ENCODE data around the gene NFKBIB. TPM values are rescaled to one million over a fixed set of nuclear protein-coding genes. Genes with fewer than 3 reads are reported as not detected.

NFKBIB gene
- total and polyA plus RNA-seq, 2 donors (not counting 3 experiments of a cell fraction or from before 2014, with no cell fraction given) = 25.0 to 30.8 TPM

DNA sequence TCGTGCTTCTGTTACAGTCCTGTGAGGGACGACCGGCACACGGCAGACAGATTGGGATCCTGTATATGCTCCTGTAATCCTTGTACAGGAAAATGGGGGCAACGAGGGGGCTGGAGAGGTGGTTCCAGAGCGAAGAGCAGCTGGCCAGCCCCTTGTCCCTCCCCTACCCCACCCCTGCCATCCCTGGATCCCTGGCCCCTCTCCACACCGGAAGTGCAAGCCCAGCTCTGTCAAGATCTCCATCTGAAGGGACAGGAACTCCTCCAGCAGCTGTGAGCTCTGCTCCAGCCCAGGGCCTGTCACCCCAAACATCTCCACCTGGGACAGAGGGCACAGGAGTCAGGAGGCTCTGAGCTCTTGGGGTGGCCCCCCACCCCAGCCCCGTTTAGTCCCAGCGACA, 17.7 kb downstream of the NFKBIB start:
- no peak overlapping the region for H3K4me2 ChIP-seq (ENCODE audit: insufficient read depth, low read length)
- no peak overlapping the region for H3K4me3 ChIP-seq (replicated peaks in 1 of 3; ENCODE audit: insufficient read depth in 1 of 3, low read depth in 1 of 3, low read length in 3 of 3)
- ChIA-PET POLR2A (interaction anchor here (0.7 kb wide), 1 partner anchor 263 kb away, joined by 5 read pairs; no protein-coding TSS in a partner anchor), CTCF (interaction anchor here (0.6 to 0.8 kb wide), 2 partner anchors 13 to 682 kb away, joined by 3 to 4 read pairs; partner anchors contain the start of genes MRPS12 and SARS2)
- no peaks in the 10 kb centered on the region for H4K20me1 ChIP-seq (replicated peaks; ENCODE audit: control insufficient read depth, extremely low read depth, insufficient read depth, low read length)
- no peak for DNase-seq (ENCODE audit: low read depth, low spot score)
- FAIRE-seq = no peak
- intact Hi-C loops (cut with micrococcal nuclease) = no loop called here
- H3K36me3 ChIP-seq (ENCODE audit: control insufficient read depth in 2 of 2, extremely low read depth in 1 of 2, insufficient read depth in 2 of 2, low read length in 2 of 2) = no peaks in the 10 kb centered on the region
- H3K27me3 ChIP-seq (ENCODE audit: control insufficient read depth in 2 of 2, insufficient read depth in 2 of 2, low read length in 2 of 2) = no peaks in the 10 kb centered on the region
- H3K9me1 ChIP-seq (replicated peaks; ENCODE audit: control insufficient read depth, extremely low read depth, insufficient read depth, low read length) = no peaks in the 10 kb centered on the region
- BruUV-seq (replicated peaks) = no TSS peak
- H3K27ac ChIP-seq (ENCODE audit: insufficient read depth, low read depth, low read length) = no peak overlapping the region
- no peaks in the 10 kb centered on the region for H3K9me3 ChIP-seq (replicated peaks; ENCODE audit: control insufficient read depth, insufficient read depth, low read length)
- no peaks in the 10 kb centered on the region for H3K79me2 ChIP-seq (ENCODE audit: control insufficient read depth, insufficient read depth, low read length)
- dilution Hi-C loops (cut with MboI; ENCODE audit: extremely low pct_ligation_motif_present, low sequenced_read_pairs) = no loop called here
- no peaks in the 10 kb centered on the region for H3K4me1 ChIP-seq (ENCODE audit: control insufficient read depth, extremely low read depth, insufficient read depth, low read length)
- TF ChIP-seq, protein P1, sequence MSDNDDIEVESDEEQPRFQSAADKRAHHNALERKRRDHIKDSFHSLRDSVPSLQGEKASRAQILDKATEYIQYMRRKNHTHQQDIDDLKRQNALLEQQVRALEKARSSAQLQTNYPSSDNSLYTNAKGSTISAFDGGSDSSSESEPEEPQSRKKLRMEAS (IDR thresholded peaks at IDR 0.05; ENCODE audit: insufficient read depth, insufficient read length) = no peak
- no peak for TF ChIP-seq EZH2 (IDR thresholded peaks at IDR 0.05; ENCODE audit: borderline replicate concordance, low read depth, low read length, severe bottlenecking)
- TF ChIP-seq GATA2 (IDR thresholded peaks at IDR 0.05; ENCODE audit: insufficient read depth, insufficient read length, low read depth, low read length) = no peak
- TF ChIP-seq POLR2AphosphoS5 (IDR thresholded peaks at IDR 0.05; ENCODE audit: insufficient read depth, low read depth, low read length) = no peak
- TF ChIP-seq POLR2A (IDR thresholded peaks at IDR 0.05; ENCODE audit: low read depth, low read length) = no peak
- TF ChIP-seq, protein P2, sequence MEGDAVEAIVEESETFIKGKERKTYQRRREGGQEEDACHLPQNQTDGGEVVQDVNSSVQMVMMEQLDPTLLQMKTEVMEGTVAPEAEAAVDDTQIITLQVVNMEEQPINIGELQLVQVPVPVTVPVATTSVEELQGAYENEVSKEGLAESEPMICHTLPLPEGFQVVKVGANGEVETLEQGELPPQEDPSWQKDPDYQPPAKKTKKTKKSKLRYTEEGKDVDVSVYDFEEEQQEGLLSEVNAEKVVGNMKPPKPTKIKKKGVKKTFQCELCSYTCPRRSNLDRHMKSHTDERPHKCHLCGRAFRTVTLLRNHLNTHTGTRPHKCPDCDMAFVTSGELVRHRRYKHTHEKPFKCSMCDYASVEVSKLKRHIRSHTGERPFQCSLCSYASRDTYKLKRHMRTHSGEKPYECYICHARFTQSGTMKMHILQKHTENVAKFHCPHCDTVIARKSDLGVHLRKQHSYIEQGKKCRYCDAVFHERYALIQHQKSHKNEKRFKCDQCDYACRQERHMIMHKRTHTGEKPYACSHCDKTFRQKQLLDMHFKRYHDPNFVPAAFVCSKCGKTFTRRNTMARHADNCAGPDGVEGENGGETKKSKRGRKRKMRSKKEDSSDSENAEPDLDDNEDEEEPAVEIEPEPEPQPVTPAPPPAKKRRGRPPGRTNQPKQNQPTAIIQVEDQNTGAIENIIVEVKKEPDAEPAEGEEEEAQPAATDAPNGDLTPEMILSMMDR (IDR thresholded peaks at IDR 0.05; ENCODE audit: extremely low read depth in 1 of 2, insufficient read depth in 1 of 2, low read depth in 1 of 2, low read length in 2 of 2) = no peak
- no peak for TF ChIP-seq FOS (IDR thresholded peaks at IDR 0.05; ENCODE audit: borderline replicate concordance, insufficient read depth, low read length)
- TF ChIP-seq MYC (IDR thresholded peaks at IDR 0.05; ENCODE audit: low read depth, low read length) = no peak
- H2AFZ ChIP-seq (ENCODE audit: low read depth, low read length) = no peak overlapping the region
- no peak overlapping the region for H3K9ac ChIP-seq (replicated peaks; ENCODE audit: extremely low read depth, insufficient read depth, low read length)

Data from endothelial cell of umbilical vein (primary cell).